ENCODE results near the gene CELF3. TPM values are rescaled to one million over a fixed set of nuclear protein-coding genes. Genes with fewer than 3 reads are reported as not detected.

Gene CELF3
- total RNA-seq, 6 experiments from 2014 or later, result not detected

GRCh38 chr1:151714820-151715725, 1.5 kb downstream of the CELF3 start:
- Histone ChIP-seq H3K27me3 (no peaks in the 10 kb centered on the region), H3K4me3 (no peak overlapping the region), H3K4me1 (no peaks in the 10 kb centered on the region), H3K27ac (no peak overlapping the region), H3K36me3 (no peaks in the 10 kb centered on the region), H3K9me3 (no peaks in the 10 kb centered on the region)
- TF ChIP-seq CTCF (IDR thresholded peaks at IDR 0.05) (no peak), POLR2A (IDR thresholded peaks at IDR 0.05) (no peak)
- intact Hi-C loops (cut with DNase I), result no loop called here
- ATAC-seq (no peak), DNase-seq (no peak)
- WGBS (ENCODE audit: insufficient coverage, low coverage, low lambda C conversion rate, missing lambda C conversion rate), result 70% methylated on average over 10 of the region's 10 CpGs

GRCh38 chr1:151713874-151714273, 2.7 kb downstream of the CELF3 start:
- TF ChIP-seq CTCF (IDR thresholded peaks at IDR 0.05), result no peak
- TF ChIP-seq POLR2A (IDR thresholded peaks at IDR 0.05), result no peak
- Histone ChIP-seq H3K4me3 (no peak overlapping the region), H3K27ac (no peak overlapping the region), H3K9me3 (no peaks in the 10 kb centered on the region), H3K27me3 (no peaks in the 10 kb centered on the region), H3K36me3 (no peaks in the 10 kb centered on the region), H3K4me1 (no peaks in the 10 kb centered on the region)
- no CpG with 5 or more reads among the region's 2 CpGs for WGBS (ENCODE audit: insufficient coverage, low coverage, low lambda C conversion rate, missing lambda C conversion rate)
- no peak for DNase-seq
- ATAC-seq, result no peak
- intact Hi-C loops (cut with DNase I), result no loop called here

- no peaks in the 10 kb centered on the region for H3K27me3 ChIP-seq
- no CpG with 5 or more reads among the region's 2 CpGs for WGBS (ENCODE audit: insufficient coverage, low coverage, low lambda C conversion rate, missing lambda C conversion rate)
- no peaks in the 10 kb centered on the region for H3K9me3 ChIP-seq
- no peaks in the 10 kb centered on the region for H3K4me1 ChIP-seq
- intact Hi-C loops (cut with DNase I), result no loop called here
- ATAC-seq (no peak), DNase-seq (no peak)
- H3K36me3 ChIP-seq, result no peaks in the 10 kb centered on the region
- no peak overlapping the region for H3K27ac ChIP-seq
- no peak overlapping the region for H3K4me3 ChIP-seq
- TF ChIP-seq CTCF (IDR thresholded peaks at IDR 0.05) (no peak), POLR2A (IDR thresholded peaks at IDR 0.05) (no peak)
Measured at GRCh38 chr1:151713044-151713443, 3.6 kb downstream of the CELF3 start.

- intact Hi-C loops (cut with DNase I), result no loop called here
- no peaks in the 10 kb centered on the region for H3K36me3 ChIP-seq
Measured at GRCh38 chr1:151711951-151712350, 4.7 kb downstream of the CELF3 start.

More at GRCh38 chr1:151711951-151712350, 4.7 kb downstream of the CELF3 start:
- TF ChIP-seq POLR2A (IDR thresholded peaks at IDR 0.05) (no peak), CTCF (IDR thresholded peaks at IDR 0.05) (no peak)
- Histone ChIP-seq H3K9me3 (no peaks in the 10 kb centered on the region), H3K27ac (no peak overlapping the region), H3K27me3 (no peaks in the 10 kb centered on the region), H3K4me1 (no peaks in the 10 kb centered on the region), H3K4me3 (no peak overlapping the region)
- ATAC-seq (no peak), DNase-seq (no peak)
- WGBS (ENCODE audit: insufficient coverage, low coverage, low lambda C conversion rate, missing lambda C conversion rate), result 71% methylated on average over 4 of the region's 10 CpGs

Data from right lobe of liver (tissue), 6 donors.